GM12878 (cell line): ENCODE data around the gene SH2D3A. TPM values are rescaled to one million over a fixed set of nuclear protein-coding genes. Genes with fewer than 3 reads are reported as not detected.
"Not testable (repeated sequence)": the region's sequence is repeated elsewhere in the genome, so short reads cannot be mapped to it uniquely, and the experiment has no call there.

ENCODE experiments used
- ATAC-seq: fragments of 200-7000 bp; cut with Tn5 transposase; 3 replicates; pipeline ENCODE4 v1.9.1; 2020; ENCODE audit warnings: mild to moderate bottlenecking, moderate library complexity
- BruUV-seq: library from RNA; stranded (reverse); fragments of 400-500 nt; replicated peaks from 2 replicates; lab custom pipeline; 2021; lab: Mats Ljungman, UMichigan
- CTCF ChIA-PET: fragments of 300-600 bp; sonication (Branson Sonifier 250); formaldehyde crosslinking; extraction: SDS; loops from one replicate; lab custom pipeline; 2021; ENCODE audit warnings: inconsistent platforms; lab: Yijun Ruan, JAX
- POLR2A ChIA-PET: fragments of 350-600 bp; formaldehyde crosslinking; extraction: SDS; loops from one replicate; lab custom pipeline; 2021; ENCODE audit warnings: inconsistent platforms; lab: Charles Lee
- RAD21 ChIA-PET: fragments of 300-600 bp; sonication (Branson Sonifier 250); formaldehyde crosslinking; loops from one replicate; lab custom pipeline; 2023; ENCODE audit warnings: antibody characterized with exemption; ENCODE audit not compliant: unreplicated experiment; lab: Charles Lee
- SMC1A ChIA-PET: fragments of 300-600 bp; sonication (Branson Sonifier 250); formaldehyde crosslinking; loops from one replicate; lab custom pipeline; 2023; ENCODE audit not compliant: unreplicated experiment, uncharacterized antibody; lab: Charles Lee
- DNase-seq: peaks from one replicate; pipeline ENCODE4 v3.0.0-alpha.2; 2011; ENCODE audit warnings: low read depth, low spot score
- FAIRE-seq: peaks from 3 replicates; lab custom pipeline; 2011; peaks lifted over from hg19 to GRCh38; lab: Jason Lieb, UNC
- H2AFZ ChIP-seq: 2 replicates; pipeline ENCODE4 v1.6.0; 2011; ENCODE audit warnings: low read depth, low read length, control low read depth; ENCODE audit not compliant: control insufficient read depth
- H3K27ac ChIP-seq: 2 replicates; pipeline ENCODE4 v1.5.1; 2011; ENCODE audit warnings: control low read depth; ENCODE audit not compliant: control insufficient read depth, insufficient read depth
- H3K27me3 ChIP-seq, 2 experiments: replicated peaks in 1 of 2; 2 replicates each; pipeline versions ENCODE4 v1.6.0 to v1.6.1; 2011; ENCODE audit warnings: low read length in 1 of 2; ENCODE audit not compliant: control insufficient read depth in 2 of 2, insufficient read depth in 2 of 2
- H3K36me3 ChIP-seq, 2 experiments: 2 replicates each; pipeline ENCODE4 v1.5.1; 2011; ENCODE audit warnings: low read length in 1 of 2; ENCODE audit not compliant: control insufficient read depth in 2 of 2, insufficient read depth in 2 of 2
- H3K4me1 ChIP-seq: 2 replicates; pipeline ENCODE4 v1.6.1; 2011; ENCODE audit warnings: mild to moderate bottlenecking, low read length, moderate library complexity, mixed read lengths; ENCODE audit not compliant: control insufficient read depth, insufficient read depth
- H3K4me2 ChIP-seq: 2 replicates; pipeline ENCODE4 v1.6.0; 2011; ENCODE audit warnings: control low read depth; ENCODE audit not compliant: control insufficient read depth, insufficient read depth
- H3K4me3 ChIP-seq: fragments of 200-600 bp; sonication (generic); 2 replicates; pipeline ENCODE4 v1.5.1; 2016
- H3K79me2 ChIP-seq: 2 replicates; pipeline ENCODE4 v1.6.0; 2011; ENCODE audit warnings: low read length; ENCODE audit not compliant: control insufficient read depth, insufficient read depth
- H3K9ac ChIP-seq: 2 replicates; pipeline ENCODE4 v1.8.0; 2011; ENCODE audit warnings: low read length, control low read depth, mixed read lengths; ENCODE audit not compliant: control insufficient read depth, insufficient read depth
- H3K9me3 ChIP-seq: replicated peaks from 3 replicates; pipeline ENCODE4 v1.5.1; 2011; ENCODE audit warnings: mild to moderate bottlenecking, low read length; ENCODE audit not compliant: control insufficient read depth, insufficient read depth
- H4K20me1 ChIP-seq: 2 replicates; pipeline ENCODE4 v1.6.0; 2011; ENCODE audit not compliant: control insufficient read depth, insufficient read depth
- YY1 ChIP-seq: IDR thresholded peaks from 2 replicates; pipeline ENCODE4 v1.6.1; 2011; ENCODE audit warnings: low read depth, mild to moderate bottlenecking, low read length
- WGBS: methylation state at CpG from one replicate; pipeline ENCODE4 v1.1.6; 2016; ENCODE audit warnings: low lambda C conversion rate; ENCODE audit not compliant: insufficient replicate concordance, insufficient coverage; ENCODE audit errors: missing lambda C conversion rate; 5-methylcytosine and 5-hydroxymethylcytosine counted together
- in situ Hi-C: fragments of 300-500 bp; cut with MboI; formaldehyde crosslinking; loops from 9 replicates; pipeline ENCODE4 v1.14.3; 2018; ENCODE audit warnings: mixed read lengths
- intact Hi-C: fragments of 100-400 bp; cut with micrococcal nuclease; formaldehyde crosslinking; loops from one replicate; pipeline ENCODE4 v1.14.2; 2022; ENCODE audit not compliant: unreplicated experiment
- polyA plus RNA-seq, 11 experiments: library from polyadenylated mRNA; depleted of rRNA in 4 of 11; unstranded in 6 of 11; stranded (reverse) in 5 of 11; fragments of >200 nt; fragmentation: Nextera tagmentation in 4 of 11; fragmentation: Illumina TruSeq in 1 of 11; extraction: Ambion mirVana in 4 of 11; extraction: Trizol in 1 of 11; gene quantifications; 1 replicate in 1 of 11; 2 replicates in 10 of 11; pipeline versions ENCODE4 v1.2.1 to v1.2.3, GENCODE V29; 2011 to 2016; ENCODE audit warnings: inconsistent platforms in 2 of 11, missing spikeins in 2 of 11, low read depth in 1 of 11
- total RNA-seq, 4 experiments: library from RNA; depleted of rRNA in 3 of 4; stranded (reverse); fragments of >200 nt in 3 of 4; fragmentation: Illumina TruSeq in 1 of 4; extraction: Trizol in 1 of 4; gene quantifications; 2 replicates each; pipeline versions ENCODE4 v1.2.1 to v1.2.3, GENCODE V29; 2013 to 2021
- TF ChIP-seq, protein P1 (sequence below): fragments of 450-650 bp; IDR thresholded peaks from 2 replicates; pipeline ENCODE4 v1.6.1; 2016; ENCODE audit warnings: mild to moderate bottlenecking, moderate library complexity, borderline replicate concordance

The SH2D3A gene
- total and polyA plus RNA-seq, 10 of the 15 experiments (the other 5 are each of a cell fraction or from before 2014, with no cell fraction given): 0.77 to 24.4 (median 9.5) TPM

DNA sequence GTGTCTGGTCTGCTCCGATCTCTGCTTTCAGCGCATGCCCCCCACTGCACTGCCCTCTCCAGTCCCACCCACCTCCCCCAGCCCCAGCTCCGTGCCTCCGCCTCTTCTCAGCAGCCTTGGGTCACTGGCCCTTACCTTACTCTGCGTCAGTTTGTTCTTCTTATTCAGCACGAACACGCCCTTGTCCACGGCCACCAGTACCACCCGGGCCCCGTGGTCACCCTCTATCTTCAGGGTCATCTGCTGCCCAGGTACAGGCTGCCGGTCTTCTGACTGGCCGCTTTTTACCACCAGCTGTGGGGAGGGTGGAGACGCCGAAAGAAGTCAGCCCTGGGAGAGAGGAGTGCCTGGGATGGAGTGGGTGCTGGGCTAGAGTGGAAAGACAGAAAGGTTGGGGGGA, 57.7 kb downstream of the SH2D3A start (continued):
- TF ChIP-seq, protein P1, sequence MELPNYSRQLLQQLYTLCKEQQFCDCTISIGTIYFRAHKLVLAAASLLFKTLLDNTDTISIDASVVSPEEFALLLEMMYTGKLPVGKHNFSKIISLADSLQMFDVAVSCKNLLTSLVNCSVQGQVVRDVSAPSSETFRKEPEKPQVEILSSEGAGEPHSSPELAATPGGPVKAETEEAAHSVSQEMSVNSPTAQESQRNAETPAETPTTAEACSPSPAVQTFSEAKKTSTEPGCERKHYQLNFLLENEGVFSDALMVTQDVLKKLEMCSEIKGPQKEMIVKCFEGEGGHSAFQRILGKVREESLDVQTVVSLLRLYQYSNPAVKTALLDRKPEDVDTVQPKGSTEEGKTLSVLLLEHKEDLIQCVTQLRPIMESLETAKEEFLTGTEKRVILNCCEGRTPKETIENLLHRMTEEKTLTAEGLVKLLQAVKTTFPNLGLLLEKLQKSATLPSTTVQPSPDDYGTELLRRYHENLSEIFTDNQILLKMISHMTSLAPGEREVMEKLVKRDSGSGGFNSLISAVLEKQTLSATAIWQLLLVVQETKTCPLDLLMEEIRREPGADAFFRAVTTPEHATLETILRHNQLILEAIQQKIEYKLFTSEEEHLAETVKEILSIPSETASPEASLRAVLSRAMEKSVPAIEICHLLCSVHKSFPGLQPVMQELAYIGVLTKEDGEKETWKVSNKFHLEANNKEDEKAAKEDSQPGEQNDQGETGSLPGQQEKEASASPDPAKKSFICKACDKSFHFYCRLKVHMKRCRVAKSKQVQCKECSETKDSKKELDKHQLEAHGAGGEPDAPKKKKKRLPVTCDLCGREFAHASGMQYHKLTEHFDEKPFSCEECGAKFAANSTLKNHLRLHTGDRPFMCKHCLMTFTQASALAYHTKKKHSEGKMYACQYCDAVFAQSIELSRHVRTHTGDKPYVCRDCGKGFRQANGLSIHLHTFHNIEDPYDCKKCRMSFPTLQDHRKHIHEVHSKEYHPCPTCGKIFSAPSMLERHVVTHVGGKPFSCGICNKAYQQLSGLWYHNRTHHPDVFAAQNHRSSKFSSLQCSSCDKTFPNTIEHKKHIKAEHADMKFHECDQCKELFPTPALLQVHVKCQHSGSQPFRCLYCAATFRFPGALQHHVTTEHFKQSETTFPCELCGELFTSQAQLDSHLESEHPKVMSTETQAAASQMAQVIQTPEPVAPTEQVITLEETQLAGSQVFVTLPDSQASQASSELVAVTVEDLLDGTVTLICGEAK: no peak
- no peak for TF ChIP-seq YY1

DNA sequence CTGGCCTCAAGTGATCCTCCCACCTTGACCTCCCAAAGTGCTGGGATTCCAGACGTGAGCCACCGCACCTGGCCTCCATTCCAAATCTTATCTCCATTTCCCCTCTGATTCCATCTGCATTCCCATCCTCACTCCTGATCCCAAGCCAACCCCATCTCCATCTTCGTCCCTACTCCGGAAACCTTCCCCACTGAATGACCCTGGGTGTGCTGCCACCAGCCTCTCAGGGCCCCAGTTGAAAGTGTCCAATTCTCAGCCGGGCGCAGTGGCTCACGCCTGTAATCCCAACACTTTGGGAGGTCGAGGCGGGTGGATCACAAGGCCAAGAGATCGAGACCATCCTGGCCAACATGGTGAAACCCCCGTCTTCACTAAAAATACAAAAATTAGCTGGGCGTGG, 58.3 kb downstream of the SH2D3A start:
- BruUV-seq, H4K20me1 ChIP-seq, POLR2A ChIA-PET, FAIRE-seq, CTCF ChIA-PET, H3K27me3 ChIP-seq, RAD21 ChIA-PET, H3K4me1 ChIP-seq, ATAC-seq, intact Hi-C loops, H3K27ac ChIP-seq, DNase-seq, H3K9me3 ChIP-seq, H3K9ac ChIP-seq, H3K36me3 ChIP-seq, H3K4me2 ChIP-seq, H3K79me2 ChIP-seq, in situ Hi-C loops, H3K4me3 ChIP-seq, H2AFZ ChIP-seq: not testable (repeated sequence)
- SMC1A ChIA-PET: interaction anchor here (1.0 kb wide), 1 partner anchor 78 kb away, joined by 3 read pairs; no protein-coding TSS in a partner anchor
- WGBS: 69% methylated on average over 12 of the region's 12 CpGs
